ENCODE measurements around the gene AURKAIP1.

GRCh38 chr1:1380860-1381259, 5.9 kb upstream of the AURKAIP1 start:
- TF ChIP-seq, protein P1, sequence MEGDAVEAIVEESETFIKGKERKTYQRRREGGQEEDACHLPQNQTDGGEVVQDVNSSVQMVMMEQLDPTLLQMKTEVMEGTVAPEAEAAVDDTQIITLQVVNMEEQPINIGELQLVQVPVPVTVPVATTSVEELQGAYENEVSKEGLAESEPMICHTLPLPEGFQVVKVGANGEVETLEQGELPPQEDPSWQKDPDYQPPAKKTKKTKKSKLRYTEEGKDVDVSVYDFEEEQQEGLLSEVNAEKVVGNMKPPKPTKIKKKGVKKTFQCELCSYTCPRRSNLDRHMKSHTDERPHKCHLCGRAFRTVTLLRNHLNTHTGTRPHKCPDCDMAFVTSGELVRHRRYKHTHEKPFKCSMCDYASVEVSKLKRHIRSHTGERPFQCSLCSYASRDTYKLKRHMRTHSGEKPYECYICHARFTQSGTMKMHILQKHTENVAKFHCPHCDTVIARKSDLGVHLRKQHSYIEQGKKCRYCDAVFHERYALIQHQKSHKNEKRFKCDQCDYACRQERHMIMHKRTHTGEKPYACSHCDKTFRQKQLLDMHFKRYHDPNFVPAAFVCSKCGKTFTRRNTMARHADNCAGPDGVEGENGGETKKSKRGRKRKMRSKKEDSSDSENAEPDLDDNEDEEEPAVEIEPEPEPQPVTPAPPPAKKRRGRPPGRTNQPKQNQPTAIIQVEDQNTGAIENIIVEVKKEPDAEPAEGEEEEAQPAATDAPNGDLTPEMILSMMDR (IDR thresholded peaks at IDR 0.05), result no peak
- no peak for TF ChIP-seq EP300 (IDR thresholded peaks at IDR 0.05)

Data from suprapubic skin (tissue), 3 donors.